ENCODE measurements around the gene PREP.

GRCh38 chr6:105372142-105372848 is 30.6 kb downstream of the PREP start:
- TF ChIP-seq CTCF (IDR thresholded peaks at IDR 0.05) (no peak), POLR2A (IDR thresholded peaks at IDR 0.05) (no peak), POLR2AphosphoS5 (IDR thresholded peaks at IDR 0.05) (peak in 1 of 3 donors; percentile 55), EP300 (IDR thresholded peaks at IDR 0.05) (no peak)
